Measurements from ENCODE around the gene CD83.

The CD83 gene

DNA sequence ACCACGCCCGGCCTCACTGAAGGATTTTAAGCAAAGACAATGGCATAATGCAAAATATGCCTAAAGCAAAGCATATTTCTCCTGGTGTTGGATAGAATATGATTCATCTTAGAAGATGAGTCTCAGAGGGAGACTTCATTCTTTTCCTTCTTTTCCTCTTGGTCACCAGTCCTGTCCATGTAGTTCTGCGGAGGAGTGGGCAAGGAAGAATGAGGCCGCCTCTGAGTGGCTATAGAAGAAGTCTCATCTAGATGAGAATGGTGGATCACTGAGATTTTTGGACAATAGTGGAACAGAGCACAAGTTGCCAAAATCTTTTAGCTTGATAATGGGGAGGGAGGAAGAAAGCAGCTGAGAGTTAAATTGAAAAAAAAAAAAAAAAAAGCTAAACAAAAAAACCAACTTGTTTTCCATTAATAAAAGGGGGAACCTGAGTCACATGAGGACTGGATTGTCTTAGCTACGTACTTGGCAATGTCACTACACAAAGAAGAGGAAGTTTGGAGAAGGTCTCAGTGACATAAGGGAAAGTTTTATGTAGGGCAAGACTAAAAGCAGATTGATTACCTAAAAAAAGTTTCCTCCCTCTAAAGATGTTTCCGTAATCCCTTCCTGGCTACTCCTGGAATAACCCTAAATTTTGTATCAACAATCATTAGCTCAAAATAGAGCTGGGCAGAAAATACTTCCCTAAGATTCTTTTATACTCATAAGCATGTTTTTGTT lies 6.0 kb downstream of the CD83 start:
- no peak for DNase-seq (ENCODE audit: low read depth in 2 of 2)

DNA sequence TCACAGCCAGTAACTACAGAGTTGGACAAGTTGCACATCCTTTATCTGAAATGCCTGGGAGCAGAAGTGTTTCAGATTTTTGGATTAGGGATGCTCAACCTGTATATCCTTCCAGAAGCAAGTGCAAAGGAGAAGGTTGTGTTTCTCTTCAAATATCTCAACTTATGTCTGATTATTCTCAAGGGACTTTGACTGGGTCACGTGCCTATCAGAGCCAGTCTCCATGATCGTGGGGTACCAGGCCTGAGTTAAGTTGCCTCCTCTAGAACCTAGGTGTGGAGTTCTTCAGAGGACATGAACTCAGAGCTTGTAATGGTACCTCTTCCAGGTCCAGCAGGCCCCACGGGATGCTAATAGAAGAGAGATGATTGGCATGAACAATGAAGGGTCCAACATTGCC lies 7.8 kb downstream of the CD83 start:
- DNase-seq (ENCODE audit: low read depth in 2 of 2): no peak

DNA sequence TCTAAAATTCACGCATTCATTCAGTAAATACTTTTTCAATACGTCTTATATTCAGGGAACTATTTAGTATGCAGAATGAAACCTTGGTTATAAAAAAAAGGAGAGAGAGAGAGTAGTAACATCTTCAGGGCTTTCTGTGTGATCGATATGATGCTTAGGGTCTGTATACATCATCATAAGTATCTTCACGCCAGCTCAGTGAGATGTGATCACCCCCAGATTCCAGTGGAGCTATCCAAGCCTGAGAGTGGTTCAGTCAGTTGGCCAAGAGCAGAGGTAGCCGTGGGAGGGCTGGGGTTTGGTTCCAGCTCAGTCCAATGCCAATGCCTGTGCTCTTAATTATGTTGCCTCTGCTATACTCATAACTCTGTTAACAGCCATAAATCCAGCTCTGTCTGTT lies 8.6 kb downstream of the CD83 start:
- no peak for DNase-seq (ENCODE audit: low read depth in 2 of 2)

DNA sequence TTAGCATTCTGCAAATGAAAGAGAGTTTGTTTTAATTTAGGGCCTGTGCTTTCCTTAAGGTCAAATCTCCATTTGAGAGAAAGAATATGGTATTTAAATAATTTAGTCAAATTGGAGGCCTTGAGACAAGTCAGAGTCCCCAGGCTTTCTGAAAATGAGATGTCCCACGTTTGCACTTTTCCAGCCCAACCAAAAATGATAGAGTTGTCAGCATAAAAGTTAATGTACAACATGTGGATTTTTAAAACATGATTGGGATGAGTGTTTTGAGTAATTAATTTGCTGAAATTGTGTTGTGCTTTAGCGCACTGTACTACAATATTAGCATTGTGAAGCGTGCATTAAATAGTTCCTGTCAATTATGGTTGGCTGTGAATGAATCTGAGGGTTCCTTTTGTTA lies 10.0 kb downstream of the CD83 start:
- no peak for DNase-seq (ENCODE audit: low read depth in 2 of 2)

DNA sequence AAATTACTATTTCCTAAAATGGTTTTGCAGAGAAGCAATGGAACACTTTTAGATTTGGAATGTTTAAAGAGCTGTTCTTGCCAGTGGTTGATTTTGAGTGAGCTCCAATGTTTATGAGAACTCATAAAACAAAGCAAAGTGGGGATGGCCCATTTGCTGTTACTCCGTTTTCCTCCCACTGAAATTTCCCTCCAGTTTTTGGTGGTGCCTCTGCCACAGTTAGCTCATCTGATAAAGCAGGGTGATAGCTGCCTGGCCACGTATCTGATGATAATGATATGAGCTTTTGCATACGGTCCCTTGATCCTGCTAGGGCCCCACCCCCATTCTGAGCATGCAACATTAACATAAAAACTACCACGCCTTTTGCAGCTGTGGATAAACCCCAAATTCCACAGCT lies 10.4 kb downstream of the CD83 start:
- DNase-seq (ENCODE audit: low read depth in 2 of 2): no peak

DNA sequence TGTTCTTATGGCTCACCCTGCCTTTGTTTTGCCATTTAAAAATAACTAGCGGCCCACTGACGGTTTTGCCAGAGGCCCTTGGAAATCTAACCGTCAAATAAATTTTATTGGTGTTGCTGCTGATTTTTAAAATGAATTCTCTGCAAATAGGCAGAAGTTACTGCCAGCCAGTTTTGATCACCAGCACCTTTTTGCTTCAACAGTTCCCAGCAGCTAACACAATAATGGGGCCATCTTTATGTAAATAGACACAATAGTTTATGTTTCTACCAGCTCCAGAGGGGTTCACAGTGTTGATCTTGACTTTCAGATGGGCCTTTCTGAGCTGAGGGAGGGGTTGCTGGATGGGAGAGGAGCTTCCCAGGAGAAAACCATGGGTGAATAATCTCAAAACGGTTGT lies 11.2 kb downstream of the CD83 start:
- DNase-seq (ENCODE audit: low read depth in 2 of 2): no peak

DNA sequence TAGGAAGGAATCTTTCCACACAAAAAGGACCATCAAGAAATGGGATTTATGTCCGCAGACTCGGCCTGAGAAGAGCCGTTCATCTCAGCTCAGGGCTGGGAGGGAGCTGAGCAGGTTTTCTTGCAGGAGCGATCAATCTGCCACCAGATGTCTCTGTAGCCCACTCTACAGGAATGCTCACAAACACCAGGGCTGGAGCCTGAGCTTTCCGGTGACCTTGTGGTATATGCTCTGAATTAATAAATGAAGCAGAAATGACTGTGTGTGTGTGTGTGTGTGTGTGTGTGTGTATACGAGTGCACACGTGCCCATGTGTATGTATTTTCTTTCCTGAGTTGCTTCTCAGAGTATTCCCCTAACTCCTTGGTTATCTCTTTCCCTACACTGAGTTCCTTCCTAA lies 12.0 kb downstream of the CD83 start:
- DNase-seq (ENCODE audit: low read depth in 2 of 2): no peak

DNA sequence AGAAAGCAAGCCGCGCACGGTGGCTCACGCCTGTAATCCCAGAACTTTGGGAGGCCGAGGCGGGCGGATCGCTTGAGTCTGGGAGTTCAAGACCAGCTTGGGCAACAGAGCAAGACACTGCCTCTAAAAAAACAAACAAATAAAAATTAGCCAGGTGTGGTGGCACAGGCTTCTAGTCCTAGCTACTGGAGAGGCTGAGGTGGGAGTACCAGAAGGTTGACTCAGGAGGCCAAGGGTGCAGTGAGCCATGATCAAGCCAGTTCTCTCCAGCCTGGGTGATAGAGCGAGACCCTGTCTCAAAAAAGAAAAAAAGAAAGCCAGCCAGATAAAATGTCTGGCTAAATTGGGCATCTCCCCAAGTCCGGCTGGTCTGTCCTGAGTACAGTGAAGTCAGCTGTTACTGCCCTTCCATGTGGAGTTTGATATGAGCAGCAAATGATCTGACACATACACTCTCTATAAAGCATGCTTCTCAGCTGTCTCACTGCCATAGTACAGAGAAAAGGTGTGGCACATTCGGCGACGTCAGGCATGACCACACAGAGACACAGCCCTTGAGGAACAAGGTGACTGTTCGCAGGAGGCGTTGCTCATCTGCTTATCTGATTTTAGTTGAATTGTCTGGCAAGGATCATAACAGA lies 13.0 kb downstream of the CD83 start:
- DNase-seq (ENCODE audit: low read depth in 2 of 2): no peak

DNA sequence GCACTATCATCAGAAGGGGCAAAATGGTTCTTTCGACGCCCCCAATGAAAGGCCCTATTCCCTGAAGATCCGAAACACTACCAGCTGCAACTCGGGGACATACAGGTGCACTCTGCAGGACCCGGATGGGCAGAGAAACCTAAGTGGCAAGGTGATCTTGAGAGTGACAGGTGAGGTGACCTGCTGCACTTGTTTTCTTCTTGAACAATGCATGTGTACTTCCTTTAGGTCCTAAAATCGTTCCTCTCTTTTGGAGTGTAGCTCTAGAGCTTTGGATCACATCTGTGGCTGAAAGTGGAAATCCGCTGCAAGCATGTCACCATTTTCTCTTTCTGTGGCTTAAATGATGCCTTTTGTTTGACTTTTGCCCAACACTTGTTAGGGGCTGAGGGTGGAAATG lies 14.0 kb downstream of the CD83 start:
- DNase-seq (ENCODE audit: low read depth in 2 of 2): no peak

DNA sequence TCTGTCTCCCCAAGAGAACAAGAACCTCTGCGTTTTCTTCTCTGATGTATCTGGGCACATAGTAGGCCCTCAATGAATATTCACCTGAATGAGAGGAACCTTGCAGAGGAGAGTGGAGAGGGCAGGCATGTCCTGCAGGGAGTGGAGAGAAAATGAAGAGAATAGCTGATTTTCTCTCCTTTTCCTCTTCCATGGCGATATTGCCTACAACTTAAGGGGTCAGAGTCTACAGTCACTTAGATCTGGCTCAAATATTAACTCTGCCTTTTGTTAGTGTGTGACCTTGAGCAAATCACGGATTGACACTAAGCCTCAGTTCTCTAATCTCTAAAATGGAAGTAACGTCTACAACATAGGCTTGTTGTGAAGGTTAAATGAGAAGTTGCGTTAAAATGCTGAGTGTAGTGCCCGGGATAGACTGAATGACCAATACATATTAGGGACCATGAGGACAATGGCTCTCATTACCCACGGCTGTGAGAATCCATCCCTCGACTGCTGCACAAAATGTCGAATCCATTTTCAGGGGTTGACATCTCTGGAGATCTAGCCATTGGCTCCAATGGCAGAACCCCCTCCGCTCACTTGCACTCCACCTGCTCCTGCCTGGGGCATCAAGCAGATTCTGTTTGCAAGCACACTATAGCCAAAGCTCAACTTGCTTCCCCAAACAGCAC lies 14.8 kb downstream of the CD83 start:
- no peak for DNase-seq (ENCODE audit: low read depth in 2 of 2)

DNA sequence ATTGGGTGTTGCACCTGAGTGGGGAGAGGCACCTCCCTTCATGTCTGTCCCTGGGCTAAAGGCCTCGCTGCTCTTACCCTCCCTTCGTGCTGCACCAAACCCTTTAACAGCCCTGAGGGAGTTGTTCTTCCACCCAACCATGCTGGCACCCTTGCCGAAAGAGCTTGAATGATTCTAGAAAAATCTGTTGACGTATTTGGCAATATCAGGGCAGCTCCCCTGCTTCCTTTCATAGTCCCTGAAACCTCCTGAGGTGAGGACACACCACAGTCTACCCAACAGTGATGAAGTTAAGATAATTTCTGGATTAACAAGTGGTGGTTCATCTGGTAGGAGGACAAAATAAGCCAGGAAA lies 15.3 kb downstream of the CD83 start:
- DNase-seq (ENCODE audit: low read depth in 2 of 2): no peak

DNA sequence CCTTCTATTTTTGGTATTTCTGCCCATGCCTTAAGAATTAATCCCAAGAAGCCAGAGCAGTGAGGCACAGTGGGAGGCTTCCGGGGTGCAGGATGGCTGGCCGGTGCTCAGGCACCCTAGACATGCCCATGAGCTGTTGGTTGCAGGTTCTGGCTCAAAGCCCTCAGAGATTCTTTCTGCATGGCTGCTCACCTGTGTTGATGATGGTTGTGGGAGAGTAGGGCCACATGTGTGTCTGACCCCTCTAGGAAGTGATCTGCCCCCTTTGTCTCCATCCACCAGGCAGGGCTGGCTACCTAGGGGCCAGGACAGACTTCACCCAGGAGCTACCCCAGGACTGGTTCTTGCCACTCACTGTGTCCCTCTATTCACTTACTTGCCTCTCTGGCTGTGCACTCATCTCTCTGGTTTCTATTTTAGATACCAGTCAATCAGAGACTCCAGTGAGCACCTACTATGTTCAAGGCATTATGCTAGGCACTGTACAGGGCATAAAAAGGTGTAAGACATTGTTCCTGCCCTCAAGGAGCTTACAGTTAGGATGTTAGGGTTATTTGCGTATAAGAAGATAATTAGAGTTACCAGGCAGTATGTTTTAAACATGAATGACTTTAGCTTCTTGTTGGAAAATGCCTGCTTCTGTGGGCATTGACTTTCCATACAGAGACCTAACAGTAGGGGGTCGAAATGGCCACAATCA lies 16.8 kb downstream of the CD83 start:
- DNase-seq (ENCODE audit: low read depth in 2 of 2): no peak

DNA sequence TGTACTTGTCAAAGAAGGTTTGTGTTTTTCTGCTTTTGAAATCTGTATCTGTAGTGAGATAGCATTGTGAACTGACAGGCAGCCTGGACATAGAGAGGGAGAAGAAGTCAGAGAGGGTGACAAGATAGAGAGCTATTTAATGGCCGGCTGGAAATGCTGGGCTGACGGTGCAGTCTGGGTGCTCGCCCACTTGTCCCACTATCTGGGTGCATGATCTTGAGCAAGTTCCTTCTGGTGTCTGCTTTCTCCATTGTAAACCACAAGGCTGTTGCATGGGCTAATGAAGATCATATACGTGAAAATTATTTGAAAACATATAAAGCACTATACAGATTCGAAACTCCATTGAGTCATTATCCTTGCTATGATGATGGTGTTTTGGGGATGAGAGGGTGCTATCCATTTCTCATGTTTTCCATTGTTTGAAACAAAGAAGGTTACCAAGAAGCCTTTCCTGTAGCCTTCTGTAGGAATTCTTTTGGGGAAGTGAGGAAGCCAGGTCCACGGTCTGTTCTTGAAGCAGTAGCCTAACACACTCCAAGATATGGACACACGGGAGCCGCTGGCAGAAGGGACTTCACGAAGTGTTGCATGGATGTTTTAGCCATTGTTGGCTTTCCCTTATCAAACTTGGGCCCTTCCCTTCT lies 18.4 kb downstream of the CD83 start:
- no peak for DNase-seq (ENCODE audit: low read depth in 2 of 2)

DNA sequence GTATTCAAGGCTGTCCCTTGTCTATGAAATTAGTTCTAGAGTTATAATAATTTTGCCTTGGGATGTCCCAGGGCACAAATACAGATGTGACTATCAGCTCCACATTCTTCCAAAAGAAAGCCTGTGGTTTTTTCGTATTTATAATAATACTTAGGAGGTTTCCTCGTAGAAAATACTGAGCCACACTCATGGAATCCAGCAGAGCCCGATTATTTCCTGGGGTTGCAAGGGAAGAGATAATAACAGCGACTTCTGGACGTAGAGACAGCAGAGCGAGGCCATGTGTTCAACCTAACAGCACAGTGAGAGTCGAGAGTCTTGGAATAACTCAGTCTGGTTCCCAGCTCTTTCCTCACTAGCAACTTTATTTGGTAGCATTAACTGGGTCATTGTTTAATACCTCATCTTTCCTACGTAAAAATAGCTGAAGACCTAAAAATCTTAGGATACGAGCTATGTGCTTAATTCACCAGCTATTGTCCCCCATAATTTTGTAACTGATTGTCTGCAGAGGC lies 21.2 kb downstream of the CD83 start:
- no peak for DNase-seq (ENCODE audit: low read depth in 2 of 2)

DNA sequence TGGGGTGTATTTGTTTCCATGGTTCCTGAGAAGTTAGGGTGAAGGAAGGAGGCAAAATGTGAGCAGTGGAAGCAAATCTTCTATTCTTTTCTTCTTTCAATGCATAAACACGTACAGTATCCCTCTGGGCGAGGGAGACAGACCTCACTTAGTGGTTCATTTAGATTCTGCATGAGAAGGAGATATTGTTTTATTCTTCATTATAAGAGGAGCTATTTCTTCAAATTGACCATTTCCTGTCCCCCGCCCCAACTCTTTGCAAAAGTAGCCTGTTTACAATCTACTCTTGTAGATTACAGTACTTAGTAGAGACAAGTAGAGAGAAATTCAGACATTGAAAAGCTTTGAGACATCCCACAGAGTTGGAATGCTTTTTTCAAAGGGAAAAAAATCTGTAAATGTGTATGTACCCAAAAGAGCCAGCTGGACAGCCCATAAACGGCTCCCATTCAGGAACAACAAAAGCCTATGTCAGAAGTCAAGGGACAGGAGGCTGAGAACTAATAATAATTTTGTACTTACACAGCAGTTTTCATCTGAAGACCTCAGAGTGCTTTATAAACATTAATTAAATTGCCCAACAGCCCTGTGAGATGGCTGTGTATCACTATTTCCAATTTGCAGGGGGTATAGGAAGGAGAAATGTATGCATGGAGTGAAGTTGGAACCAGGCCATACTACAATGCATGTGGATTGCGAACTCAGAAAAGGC lies 23.9 kb downstream of the CD83 start:
- DNase-seq (ENCODE audit: low read depth in 2 of 2): no peak

DNA sequence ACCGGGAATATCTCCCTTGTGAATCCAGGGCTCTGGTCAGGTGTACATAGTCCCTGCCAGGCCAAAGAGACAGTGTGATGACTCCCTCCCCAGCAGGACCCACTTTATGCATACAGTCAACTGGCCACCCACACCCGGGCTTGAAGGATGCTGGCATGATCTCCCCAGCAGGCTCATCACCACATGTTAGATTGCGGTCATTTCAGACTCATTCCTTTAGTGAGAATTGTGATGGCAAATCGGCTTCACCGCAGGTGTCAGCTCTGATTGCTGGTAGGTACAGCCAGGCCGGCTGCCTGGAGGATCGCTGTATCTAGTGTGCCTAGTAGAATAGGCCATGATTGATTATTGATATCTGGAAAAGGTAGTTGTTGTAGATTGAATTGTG lies 24.5 kb downstream of the CD83 start:
- no peak for DNase-seq (ENCODE audit: low read depth in 2 of 2)

DNA sequence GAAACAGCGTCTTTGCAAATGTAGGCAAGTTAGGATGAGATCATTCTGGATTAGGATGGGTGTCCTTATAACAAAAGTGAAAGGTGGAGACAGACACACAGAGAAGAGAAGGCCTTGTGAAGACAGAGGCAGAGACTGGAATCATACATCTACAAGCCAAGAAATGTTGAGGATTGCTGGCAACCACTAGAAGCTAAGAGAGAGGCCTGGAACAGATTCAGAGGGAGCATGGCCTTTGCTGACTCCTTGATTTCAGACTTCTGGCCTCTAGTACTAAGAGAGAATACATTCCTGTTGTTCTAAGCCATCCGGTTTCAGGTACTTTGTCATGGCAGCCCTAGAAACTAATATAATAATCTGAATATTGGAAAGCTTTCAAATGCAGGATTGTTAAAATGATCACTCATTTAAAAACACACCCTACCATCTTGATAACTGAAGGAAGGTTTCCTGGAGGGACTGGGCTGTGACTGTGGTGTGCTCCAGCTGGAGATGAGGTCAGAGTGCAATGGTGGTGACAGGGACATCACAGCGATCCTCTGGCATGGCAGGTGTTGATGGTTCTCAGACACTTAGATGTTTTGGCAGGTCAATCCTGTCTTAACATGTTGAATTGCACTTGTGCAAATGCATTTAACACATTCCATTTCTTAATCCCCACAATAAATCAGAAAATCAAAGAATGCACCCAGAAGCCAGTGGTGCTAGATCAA lies 25.1 kb downstream of the CD83 start:
- no peak for DNase-seq (ENCODE audit: low read depth in 2 of 2)

DNA sequence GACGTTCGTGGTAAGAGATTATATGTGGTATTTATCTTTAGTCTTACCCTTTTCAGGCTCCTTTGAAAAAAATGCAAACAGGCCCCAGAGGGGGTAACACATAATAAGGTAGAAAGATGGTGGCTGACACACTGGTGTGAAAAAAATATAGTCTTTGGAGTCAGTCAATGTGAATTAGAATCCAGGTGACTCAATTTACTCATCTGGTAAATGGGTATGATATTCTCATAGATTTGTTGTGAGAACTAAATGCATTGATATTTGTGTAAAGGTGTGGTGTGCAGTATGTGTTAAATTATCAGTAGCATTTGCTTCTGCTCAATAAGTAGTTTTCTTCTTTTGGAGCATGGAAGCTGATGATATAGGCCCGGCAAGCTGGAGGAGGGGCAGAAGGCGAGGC lies 25.7 kb downstream of the CD83 start:
- DNase-seq (ENCODE audit: low read depth in 2 of 2): no peak

DNA sequence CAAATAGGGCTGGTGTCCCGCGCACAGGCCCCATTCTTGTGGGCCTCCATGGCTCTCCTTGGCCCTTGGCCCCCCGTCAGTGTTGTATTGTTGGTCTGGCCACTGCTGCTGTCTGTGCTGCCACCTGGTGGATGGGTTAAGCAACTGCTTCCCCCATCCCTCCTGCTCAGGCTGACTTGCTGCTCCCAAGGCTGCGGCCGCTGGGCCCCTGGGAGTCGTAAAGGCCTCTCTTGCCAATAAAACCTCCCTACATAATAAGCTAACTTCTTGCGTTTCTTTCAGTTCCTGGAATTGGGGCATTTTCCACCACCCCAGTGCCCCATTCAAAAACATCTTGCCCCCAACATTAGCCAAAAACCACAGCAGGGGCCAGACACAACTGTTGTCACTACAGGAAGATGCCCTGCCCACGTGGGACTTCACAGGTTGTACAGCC lies 27.1 kb downstream of the CD83 start:
- peak; percentile 44 to 72 for DNase-seq (ENCODE audit: low read depth in 2 of 2)

DNA sequence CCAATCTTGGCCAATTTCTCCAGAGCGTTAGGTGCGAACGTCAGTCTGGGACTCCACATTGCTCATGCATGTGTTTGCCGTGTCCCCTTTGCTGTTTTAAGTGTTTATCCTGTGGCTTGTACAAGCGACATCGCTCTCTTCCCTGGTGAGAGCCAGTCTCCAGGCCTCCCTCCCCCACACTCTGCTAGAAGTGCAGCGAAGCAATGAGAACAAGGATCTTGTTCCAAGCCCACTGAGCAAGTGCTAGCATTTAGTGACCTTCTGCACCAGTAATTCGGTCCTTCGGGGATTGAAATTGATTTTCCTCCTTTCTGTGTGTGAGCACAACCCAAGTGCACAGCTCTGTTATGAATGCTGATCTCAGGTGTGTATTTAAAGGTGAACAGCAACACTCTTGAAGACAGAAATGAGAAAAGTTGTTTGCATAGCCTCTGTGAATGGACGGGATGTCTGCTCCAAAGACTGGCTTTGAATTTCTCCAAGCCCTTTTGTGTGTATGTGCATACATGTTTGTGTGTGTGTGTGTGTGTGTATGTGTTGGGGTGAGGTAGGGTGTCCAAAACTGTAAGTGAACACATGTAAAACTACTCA lies 29.0 kb downstream of the CD83 start:
- no peak for DNase-seq (ENCODE audit: low read depth in 2 of 2)

All from stimulated activated CD4-positive, alpha-beta T cell treated with anti-CD3 and anti-CD28 coated beads, Interleukin-12 subunit alpha, Interleukin-12 subunit beta, amount 100 ng/mL, for 24 hours (primary cell).